ENCODE results near the gene ATP6V0A4.
"Not testable (repeated sequence)": the region's sequence is repeated elsewhere in the genome, so short reads cannot be mapped to it uniquely, and the experiment has no call there.

Gene ATP6V0A4

DNA sequence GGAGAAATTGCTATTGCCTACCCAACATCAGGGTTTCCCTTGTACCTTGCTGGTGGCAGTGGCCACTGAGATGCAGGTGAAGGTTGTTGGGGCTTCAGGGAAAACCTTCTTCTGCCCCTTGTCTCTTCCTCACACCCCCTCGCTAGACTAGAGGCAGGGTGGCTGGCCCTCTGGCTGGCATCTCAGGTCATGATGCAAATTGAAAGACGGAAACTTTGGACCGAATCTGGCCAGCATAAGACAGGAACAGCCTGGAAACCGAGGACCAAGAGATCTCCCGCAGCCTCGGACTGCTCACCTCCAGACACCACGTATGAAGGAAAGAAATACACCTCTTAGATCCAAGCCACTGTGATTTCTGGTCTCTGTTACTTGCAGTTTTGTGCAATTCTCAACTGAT lies 99.7 kb downstream of the ATP6V0A4 start:
- H3K9ac ChIP-seq (ENCODE audit: low read length): no peak overlapping the region
- no peaks in the 10 kb centered on the region for H3F3A ChIP-seq (ENCODE audit: insufficient read depth)
- H3K79me2 ChIP-seq (ENCODE audit: insufficient read depth, low read length): no peaks in the 10 kb centered on the region
- no peak overlapping the region for H3K27ac ChIP-seq (ENCODE audit: low read depth, low read length)
- no peaks in the 10 kb centered on the region for H3K36me3 ChIP-seq (ENCODE audit: low read length)
- H3K4me3 ChIP-seq (ENCODE audit: insufficient read depth, low read length, poor library complexity, severe bottlenecking): no peak overlapping the region
- TF ChIP-seq, protein P1, sequence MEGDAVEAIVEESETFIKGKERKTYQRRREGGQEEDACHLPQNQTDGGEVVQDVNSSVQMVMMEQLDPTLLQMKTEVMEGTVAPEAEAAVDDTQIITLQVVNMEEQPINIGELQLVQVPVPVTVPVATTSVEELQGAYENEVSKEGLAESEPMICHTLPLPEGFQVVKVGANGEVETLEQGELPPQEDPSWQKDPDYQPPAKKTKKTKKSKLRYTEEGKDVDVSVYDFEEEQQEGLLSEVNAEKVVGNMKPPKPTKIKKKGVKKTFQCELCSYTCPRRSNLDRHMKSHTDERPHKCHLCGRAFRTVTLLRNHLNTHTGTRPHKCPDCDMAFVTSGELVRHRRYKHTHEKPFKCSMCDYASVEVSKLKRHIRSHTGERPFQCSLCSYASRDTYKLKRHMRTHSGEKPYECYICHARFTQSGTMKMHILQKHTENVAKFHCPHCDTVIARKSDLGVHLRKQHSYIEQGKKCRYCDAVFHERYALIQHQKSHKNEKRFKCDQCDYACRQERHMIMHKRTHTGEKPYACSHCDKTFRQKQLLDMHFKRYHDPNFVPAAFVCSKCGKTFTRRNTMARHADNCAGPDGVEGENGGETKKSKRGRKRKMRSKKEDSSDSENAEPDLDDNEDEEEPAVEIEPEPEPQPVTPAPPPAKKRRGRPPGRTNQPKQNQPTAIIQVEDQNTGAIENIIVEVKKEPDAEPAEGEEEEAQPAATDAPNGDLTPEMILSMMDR (IDR thresholded peaks at IDR 0.05; ENCODE audit: insufficient read depth, low read length, poor library complexity, severe bottlenecking): no peak
- TF ChIP-seq EZH2phosphoT487 (conservative IDR thresholded peaks at IDR 0.05; ENCODE audit: low read length): no peak
- no peak overlapping the region for H2AFZ ChIP-seq (ENCODE audit: low read depth, low read length, severe bottlenecking)
- H4K20me1 ChIP-seq (ENCODE audit: low read depth, low read length): no peaks in the 10 kb centered on the region
- H3K27me3 ChIP-seq (ENCODE audit: low read length): no peaks in the 10 kb centered on the region
- no peaks in the 10 kb centered on the region for H3K9me3 ChIP-seq (ENCODE audit: insufficient read depth, low read length)
- no peak overlapping the region for H3K4me2 ChIP-seq (ENCODE audit: low read depth, low read length, poor library complexity, severe bottlenecking)
- no peaks in the 10 kb centered on the region for H3K9me2 ChIP-seq (replicated peaks; ENCODE audit: insufficient read depth, low read length)

DNA sequence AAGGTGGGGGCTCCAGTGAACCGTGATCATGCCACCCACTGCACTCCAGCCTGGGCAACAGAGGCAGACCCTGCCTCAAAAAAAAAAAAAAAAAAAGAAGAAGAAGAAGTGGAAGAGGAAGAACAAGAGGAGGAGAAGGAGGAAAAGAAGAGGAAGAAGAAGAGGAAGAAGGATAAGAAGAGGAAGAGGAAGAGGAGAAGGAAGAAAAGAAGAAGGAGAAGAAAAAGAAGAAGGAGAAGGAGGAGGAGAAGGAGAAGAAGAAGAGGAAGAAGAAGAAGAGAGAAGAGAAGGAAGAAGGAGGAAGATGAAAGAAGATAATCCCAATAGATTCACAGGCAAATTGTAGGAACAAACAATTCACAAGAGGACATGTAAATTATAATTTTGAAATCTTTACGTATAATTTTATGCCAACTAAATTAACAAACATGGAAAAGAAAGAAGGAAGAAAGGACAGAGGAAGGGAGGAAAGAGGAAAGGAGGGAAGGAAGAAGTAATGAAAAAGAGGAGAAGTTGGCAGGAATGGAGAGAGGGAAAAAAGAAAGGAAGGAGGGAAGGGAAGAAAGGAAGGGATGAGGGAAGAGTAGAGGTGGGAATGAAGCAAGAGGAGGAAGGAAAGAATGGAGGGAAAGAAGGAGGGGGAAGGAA lies 100.3 kb downstream of the ATP6V0A4 start:
- Histone ChIP-seq H3K36me3 (ENCODE audit: low read length) (no peaks in the 10 kb centered on the region), H3K4me3 (ENCODE audit: insufficient read depth, low read length, poor library complexity, severe bottlenecking) (no peak overlapping the region), H3K9me3 (ENCODE audit: insufficient read depth, low read length) (no peaks in the 10 kb centered on the region), H3K27ac (ENCODE audit: low read depth, low read length) (no peak overlapping the region), H4K20me1 (ENCODE audit: low read depth, low read length) (no peaks in the 10 kb centered on the region), H3K4me2 (ENCODE audit: low read depth, low read length, poor library complexity, severe bottlenecking) (no peak overlapping the region), H3F3A (ENCODE audit: insufficient read depth) (no peaks in the 10 kb centered on the region), H3K27me3 (ENCODE audit: low read length) (no peaks in the 10 kb centered on the region), H3K79me2 (ENCODE audit: insufficient read depth, low read length) (no peaks in the 10 kb centered on the region), H3K9ac (ENCODE audit: low read length) (no peak overlapping the region), H3K9me2 (replicated peaks; ENCODE audit: insufficient read depth, low read length) (no peaks in the 10 kb centered on the region), H2AFZ (ENCODE audit: low read depth, low read length, severe bottlenecking) (no peak overlapping the region)
- no peak for TF ChIP-seq EZH2phosphoT487 (conservative IDR thresholded peaks at IDR 0.05; ENCODE audit: low read length)
- TF ChIP-seq, protein P1 (IDR thresholded peaks at IDR 0.05; ENCODE audit: insufficient read depth, low read length, poor library complexity, severe bottlenecking): no peak

DNA sequence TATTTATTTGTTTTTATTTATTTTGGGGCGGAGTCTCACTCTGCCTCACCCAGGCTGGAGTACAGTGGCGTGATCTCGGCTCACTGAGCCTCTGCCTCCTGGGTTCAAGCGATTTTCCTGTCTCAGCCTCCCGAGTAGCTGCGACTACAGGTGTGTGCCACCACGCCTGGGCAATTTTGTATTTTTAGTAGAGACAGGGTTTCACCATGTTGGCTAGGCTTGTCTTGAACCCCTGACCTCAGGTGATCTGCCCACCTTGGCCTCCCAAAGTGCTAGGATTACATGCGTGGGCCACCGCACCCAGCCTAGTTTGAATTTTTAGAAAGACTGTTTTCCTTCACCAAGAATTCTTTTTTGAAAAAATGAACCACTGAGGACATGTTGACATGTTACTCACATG lies 102.2 kb downstream of the ATP6V0A4 start:
- H2AFZ ChIP-seq (ENCODE audit: low read depth, low read length, severe bottlenecking); H3F3A ChIP-seq (ENCODE audit: insufficient read depth); H3K27me3 ChIP-seq (ENCODE audit: low read length); H3K36me3 ChIP-seq (ENCODE audit: low read length); H4K20me1 ChIP-seq (ENCODE audit: low read depth, low read length); H3K4me3 ChIP-seq (ENCODE audit: insufficient read depth, low read length, poor library complexity, severe bottlenecking); H3K4me2 ChIP-seq (ENCODE audit: low read depth, low read length, poor library complexity, severe bottlenecking); H3K9me2 ChIP-seq (replicated peaks; ENCODE audit: insufficient read depth, low read length); H3K79me2 ChIP-seq (ENCODE audit: insufficient read depth, low read length); H3K9me3 ChIP-seq (ENCODE audit: insufficient read depth, low read length); H3K9ac ChIP-seq (ENCODE audit: low read length); H3K27ac ChIP-seq (ENCODE audit: low read depth, low read length): not testable (repeated sequence)

DNA sequence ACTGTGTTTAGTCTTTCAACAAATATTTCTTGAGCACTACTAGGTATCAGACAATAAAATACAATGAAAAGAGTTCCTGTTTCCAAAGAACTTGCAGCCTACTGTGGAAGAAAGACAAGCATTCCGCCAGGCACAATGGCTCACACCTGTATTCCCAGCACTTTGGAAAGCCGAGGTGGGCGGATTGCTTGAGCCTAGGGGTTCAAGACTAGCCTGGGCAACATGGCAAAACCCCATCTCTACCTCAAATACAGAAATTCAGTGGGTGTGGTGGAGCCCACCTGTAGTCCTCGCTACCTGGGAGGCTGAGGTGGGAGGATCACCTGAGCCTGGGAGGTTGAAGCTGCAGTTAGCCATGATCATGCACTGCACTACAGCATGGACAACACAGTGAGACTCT lies 102.9 kb downstream of the ATP6V0A4 start:
- no peaks in the 10 kb centered on the region for H3K9me2 ChIP-seq (replicated peaks; ENCODE audit: insufficient read depth, low read length)

More for the DNA sequence above, 102.9 kb downstream of the ATP6V0A4 start:
- H3F3A ChIP-seq (ENCODE audit: insufficient read depth): no peaks in the 10 kb centered on the region
- no peak for TF ChIP-seq EZH2phosphoT487 (conservative IDR thresholded peaks at IDR 0.05; ENCODE audit: low read length)
- TF ChIP-seq, protein P1 (IDR thresholded peaks at IDR 0.05; ENCODE audit: insufficient read depth, low read length, poor library complexity, severe bottlenecking): no peak
- H3K27ac ChIP-seq (ENCODE audit: low read depth, low read length): no peak overlapping the region
- H4K20me1 ChIP-seq (ENCODE audit: low read depth, low read length): no peaks in the 10 kb centered on the region
- H3K36me3 ChIP-seq (ENCODE audit: low read length): no peaks in the 10 kb centered on the region
- no peaks in the 10 kb centered on the region for H3K79me2 ChIP-seq (ENCODE audit: insufficient read depth, low read length)
- no peaks in the 10 kb centered on the region for H3K9me3 ChIP-seq (ENCODE audit: insufficient read depth, low read length)
- H3K4me3 ChIP-seq (ENCODE audit: insufficient read depth, low read length, poor library complexity, severe bottlenecking): no peak overlapping the region
- no peak overlapping the region for H3K4me2 ChIP-seq (ENCODE audit: low read depth, low read length, poor library complexity, severe bottlenecking)
- H3K9ac ChIP-seq (ENCODE audit: low read length): no peak overlapping the region
- H3K27me3 ChIP-seq (ENCODE audit: low read length): no peaks in the 10 kb centered on the region
- no peak overlapping the region for H2AFZ ChIP-seq (ENCODE audit: low read depth, low read length, severe bottlenecking)
